AG08396 (cell line): ENCODE results near the gene RASGRF2.
"Not testable (repeated sequence)": the region's sequence is repeated elsewhere in the genome, so short reads cannot be mapped to it uniquely, and the experiment has no call there.

Source experiments
- DNase-seq: peaks from one replicate; pipeline ENCODE4 v3.0.0; 2012; ENCODE audit warnings: low spot score, mixed read lengths

Gene RASGRF2

DNA sequence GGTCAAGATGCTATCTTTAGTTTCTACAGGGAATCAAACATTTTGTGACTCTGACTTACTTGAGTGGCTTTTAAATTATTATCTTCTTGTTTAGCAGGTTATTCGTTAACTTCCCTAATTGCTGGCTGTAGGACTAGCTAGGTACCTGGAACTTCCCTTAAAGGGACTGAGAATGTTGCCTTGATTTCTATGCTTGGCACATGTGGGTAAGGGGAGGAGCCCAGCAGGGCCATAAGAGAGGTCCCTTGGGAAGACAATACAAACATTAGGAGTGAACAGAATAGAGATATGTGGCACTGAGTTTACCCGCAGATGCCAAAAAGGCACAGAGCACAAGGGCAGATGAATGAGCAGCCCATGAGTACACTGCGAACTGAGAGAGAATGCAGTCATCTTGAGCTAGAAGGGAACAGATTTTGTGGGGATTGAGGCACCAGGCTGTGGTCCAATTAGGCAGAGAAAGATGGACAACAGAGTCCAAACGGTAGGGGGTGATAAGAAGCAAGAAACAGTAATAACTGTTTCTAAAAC is 282.8 kb downstream of the RASGRF2 start:
- no peak for DNase-seq

DNA sequence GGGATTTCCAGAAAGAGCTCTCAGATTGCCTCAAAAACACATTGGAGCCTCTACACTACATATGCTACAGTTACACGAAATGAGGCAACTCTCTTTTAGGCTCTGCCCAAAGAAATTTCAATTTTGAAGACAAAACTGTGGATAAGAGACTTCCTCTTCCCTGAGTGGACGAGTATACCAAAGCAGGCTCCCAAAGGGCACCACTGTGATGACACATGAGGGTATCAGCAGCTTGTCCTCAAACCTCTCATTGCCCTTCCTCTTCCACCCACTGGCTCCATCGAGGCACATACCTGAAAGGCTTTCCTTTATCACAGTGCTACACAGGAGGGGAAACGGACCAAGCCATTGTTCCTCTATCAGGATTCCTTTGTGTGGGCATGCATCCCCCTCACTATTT is 284.3 kb downstream of the RASGRF2 start:
- DNase-seq = no peak

DNA sequence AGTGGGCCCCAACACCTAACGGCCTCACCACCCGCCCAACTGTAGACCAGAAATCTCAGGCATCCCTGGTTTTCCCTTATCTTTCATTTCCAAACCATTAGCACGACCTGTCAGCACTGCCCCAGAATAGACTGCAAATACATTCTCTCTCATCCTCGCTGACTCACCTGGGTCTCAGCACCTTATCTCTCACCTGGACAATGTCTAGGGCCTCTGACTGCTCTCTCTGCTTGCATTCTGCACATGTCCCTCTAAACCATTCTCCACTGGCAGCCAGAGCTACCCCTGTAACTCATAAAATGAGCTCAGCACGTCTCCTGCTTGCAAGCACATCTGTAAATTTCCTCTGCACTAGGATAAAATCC is 285.7 kb downstream of the RASGRF2 start:
- no peak for DNase-seq

DNA sequence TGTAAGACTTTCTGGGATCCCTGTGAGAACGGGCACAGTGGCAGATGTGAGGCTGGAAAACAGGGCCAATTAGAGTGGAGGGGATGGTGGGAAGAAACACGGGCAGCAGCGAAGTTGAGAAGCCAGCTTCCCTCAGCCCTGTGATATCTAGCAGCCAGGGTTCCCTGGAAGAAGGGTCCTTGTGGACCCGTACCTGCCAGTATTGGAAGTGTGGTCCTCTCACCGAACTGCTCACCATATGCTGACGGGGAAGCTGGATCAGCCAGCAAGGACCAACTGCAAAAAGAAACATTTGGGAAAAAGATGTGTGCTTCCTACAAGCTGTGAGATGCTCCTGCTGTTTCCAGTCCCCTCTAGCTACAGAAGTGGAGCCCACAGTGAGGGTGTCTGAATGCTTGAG is 286.5 kb downstream of the RASGRF2 start:
- no peak for DNase-seq

DNA sequence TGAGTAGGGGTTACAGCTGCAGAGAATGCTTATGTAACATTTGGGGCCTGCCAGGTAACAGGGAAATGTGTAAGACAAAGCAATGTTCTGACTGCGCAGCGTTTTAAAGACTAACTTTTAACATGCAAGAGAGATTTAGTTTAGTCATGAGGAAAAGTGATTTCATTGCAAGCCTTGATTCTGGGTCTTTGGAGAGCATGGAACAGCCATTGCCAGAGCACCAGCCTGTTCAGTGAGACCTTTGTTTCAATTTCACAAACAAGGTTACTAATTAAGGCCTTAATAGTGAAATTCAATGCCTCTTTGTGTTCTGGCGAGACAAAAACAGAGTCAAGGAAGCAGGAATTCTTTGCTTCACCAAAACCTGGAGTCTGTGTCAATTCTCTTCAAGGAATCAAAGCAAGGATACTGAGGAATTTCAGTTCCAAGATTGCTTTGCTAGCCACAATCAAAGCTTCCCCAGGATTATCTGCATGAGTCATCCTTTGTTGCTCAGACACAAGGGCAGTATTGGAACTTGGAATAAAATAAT is 287.3 kb downstream of the RASGRF2 start:
- peak; percentile 34 for DNase-seq

DNA sequence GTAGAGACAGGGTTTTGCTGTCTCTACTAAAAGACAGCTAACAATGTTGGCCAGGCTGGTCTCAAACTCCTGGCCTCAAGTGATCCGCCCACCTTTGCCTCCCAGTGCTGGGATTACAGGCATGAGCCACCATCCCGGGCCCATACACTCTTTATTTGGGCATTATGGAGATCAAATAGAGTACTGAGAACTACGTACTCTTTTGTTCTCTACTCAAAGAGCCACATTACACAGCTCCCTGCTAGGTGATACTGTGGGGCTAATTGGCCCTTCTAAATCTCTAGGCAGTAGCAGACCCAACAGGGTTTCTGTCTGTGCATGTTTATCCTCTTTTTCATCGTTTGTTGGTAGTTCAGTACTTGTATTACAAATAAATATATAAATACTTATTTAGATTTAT is 289.1 kb downstream of the RASGRF2 start:
- DNase-seq = no peak

DNA sequence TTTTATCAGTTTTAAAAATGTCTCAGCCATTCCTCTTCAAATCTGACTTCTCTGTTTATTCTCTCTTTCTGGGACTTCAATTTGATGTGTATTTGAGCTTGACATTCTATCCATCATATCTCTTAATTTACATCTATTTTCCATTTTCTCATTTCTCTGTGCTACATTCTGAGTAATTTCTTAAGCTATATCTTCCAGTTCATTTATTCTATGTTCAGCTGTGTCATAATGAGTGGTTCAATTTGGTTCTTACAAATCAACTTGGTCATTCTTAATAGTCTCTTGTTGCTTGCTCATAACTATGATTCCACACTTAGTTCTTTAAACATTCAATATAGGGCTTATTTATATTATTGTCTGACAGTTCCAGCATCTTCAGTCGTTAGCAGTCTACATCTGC is 289.8 kb downstream of the RASGRF2 start:
- no peak for DNase-seq

DNA sequence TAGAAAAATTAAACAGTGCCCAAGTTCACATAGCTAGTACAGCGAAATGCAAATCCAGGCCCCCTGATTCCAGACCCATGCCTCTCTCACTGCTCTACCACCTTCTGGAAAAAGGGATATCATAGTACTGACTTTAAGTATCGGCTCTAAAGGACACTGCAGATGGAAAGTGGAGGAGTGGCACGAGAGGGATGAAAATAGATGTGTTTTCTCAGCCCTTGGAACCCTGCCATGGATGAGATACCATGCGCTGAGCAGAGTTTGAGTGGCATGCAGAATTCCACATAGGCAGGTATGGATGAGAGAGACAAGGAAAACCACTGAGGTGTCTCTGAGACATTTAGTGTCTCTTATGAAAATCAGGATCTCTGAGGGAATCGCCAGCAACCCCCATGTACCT is 291.8 kb downstream of the RASGRF2 start:
- no peak for DNase-seq

DNA sequence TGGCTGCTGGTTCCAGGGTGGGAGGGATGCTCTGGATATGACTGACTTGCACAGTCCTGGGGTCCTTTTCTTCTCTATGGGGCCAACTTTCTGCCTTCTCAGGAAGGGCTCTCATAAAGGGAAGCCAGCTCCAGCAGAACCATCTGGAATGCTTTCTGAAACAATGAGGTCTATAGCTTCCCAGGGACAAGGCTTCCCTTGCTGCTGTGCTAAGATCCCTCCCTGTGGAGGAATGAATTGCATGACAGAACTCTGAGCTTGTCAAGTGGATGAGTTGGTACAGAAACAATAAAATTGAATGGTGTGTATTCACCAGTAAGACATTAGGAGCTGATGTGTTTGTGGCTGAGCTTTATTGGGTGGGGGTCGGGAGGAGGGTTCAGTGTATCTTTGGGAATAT is 292.7 kb downstream of the RASGRF2 start:
- no peak for DNase-seq

DNA sequence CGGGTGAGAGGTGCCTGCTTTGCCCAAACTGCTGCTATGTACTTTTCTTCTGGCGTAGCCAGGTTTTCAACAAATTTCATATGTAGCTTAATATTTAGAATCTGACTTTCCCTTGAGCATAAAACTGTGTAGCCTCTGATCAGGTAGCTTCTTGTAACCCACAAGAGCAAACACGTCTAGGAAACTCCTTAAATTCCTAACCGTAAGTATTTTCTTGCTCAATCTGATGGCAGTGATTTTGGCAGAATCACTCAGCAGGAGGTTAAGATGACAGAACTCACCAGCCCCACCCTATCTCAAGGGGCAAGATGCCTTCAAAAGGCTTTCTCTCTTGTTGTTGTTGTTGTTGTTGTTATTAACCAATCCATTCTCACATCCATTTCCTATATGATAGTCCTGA is 293.7 kb downstream of the RASGRF2 start:
- no peak for DNase-seq

DNA sequence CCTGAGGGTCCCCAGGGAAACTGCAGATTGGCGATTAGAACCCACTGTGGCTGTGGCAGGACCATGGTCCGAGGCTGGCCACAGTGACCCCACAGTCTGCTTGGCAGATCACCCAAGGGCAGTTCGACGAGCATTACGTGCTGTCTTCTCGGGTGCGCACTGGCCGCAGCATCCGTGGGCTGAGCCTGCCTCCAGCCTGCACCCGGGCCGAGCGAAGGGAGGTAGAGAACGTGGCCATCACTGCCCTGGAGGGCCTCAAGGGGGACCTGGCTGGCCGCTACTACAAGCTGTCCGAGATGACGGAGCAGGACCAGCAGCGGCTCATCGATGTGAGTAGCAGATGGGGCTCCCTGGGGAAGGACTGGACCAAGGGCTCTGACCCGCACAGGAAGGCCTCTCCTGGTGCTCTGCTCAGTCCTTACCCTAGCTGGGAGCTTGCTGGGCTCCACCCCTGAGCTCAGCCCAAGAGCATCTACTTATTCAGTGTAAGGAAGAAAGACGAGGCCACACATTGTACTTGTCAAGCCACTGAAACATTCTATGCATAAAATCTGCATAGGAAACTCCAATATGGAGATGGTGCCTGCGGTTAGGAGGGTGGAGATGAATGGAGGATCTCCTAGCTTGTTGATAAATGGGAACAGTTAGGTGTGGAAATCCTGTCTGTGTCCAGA is 294.9 kb downstream of the RASGRF2 start:
- DNase-seq = no peak

DNA sequence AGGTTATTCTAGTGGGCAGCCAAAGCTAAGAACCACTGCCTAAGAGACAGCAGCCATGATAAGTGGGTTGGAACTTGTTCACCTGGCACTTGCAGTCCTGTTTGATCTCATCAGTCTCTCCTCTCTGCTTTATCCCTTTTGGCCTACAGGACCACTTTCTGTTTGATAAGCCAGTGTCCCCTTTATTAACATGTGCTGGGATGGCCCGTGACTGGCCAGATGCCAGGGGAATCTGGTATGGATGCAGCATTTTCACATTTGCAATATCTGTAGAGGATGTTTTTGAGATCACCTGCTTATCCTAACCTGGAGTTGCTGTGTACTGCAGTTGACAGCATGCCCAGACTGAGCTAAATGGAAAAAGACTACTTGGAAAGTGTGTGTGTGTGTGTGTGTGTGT is 296.6 kb downstream of the RASGRF2 start:
- DNase-seq = no peak

DNA sequence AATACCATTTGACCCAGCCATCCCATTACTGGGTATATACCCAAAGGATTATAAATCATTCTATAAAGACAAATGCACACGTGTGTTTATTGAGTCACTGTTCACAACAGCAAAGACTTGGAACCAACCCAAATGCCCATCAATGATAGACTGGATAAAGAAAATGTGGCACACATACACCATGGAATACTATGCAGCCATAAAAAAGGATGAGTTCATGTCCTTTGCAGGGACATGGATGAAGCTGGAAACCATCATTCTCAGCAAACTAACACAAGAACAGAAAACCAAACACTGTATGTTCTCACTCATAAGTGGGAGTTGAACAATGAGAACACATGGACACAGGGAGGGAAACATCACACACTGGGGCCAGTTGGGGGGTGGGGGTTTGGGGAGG is 302.6 kb downstream of the RASGRF2 start:
- DNase-seq = not testable (repeated sequence)

DNA sequence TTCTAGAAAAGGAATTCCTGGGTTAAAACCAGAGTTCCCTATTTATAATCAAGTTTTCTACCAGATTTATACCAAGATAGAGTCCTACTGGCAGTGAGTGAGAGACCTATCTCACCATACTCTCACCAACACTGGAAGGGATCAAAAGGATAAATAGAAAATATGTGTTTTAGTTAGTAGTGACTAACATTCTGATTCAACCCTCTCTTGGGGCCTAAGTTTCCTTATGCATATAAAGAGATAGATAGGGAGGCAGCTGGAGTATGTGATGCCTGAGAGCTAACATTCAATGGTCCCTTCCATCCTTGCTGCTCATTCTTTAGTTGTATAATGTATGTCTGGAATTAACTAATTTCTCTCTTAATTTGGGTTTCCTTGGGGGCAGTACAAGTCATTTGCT is 304.9 kb downstream of the RASGRF2 start:
- peak; percentile 23 for DNase-seq

DNA sequence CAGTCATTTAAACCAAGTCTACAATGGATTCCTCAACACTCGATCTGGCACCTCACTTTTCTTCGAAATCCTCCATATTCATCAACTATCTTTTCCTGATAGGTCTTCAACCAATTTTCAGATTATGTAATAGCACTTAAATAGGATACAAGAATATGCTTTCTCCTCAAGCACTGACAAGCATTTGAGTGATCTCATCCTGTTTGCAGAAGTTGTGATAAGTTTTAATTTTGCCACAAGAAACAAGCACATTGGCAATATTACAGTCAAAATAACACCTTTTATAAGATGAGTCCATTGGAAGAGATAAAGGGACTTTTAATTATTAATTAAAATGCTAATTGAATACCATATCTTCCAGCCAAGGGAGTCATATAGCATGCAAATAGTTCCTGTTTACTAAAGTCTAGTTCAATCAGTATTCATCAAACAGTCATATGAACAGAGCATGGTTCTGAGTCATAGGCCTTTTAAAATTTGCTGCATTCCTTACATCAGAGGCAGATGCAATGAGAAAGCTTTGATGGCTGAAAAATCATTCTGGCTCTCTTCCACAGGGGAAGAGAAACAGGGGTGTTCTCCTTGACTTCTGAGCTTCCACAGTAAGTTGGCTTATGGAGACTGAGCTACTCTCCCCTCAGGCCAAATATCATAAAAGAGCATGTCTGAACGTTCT is 308.5 kb downstream of the RASGRF2 start:
- peak; percentile 72 for DNase-seq

DNA sequence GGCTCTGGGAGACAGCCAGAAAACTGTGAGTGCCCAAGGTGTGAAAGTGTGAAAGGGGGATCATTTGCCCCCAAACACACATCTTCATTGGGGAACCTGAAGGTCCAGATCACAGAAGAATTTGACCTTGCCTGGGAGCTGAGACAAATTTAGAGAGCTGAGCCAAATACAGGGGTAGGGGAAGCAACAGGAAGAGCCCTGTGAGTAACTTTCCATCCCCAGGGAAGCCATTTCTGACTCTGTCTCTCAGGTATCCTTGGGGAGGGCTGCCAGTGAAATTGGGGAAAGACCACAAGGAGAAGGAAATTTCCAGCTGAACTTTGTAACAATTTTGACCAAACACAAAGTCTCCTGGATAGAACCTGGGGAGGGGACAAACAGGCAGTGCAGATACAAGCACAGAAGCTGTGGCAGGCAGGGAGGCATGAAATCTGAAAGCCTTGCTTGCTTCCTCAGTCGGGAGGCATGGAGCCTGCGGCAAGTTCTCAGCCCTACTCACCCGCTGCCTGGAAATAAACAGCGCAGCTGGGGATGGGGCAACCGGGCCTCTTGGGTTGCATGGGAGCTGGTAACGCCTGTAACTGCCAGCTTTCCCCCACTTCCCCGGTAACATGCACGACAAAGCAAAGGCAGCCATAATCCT is 309.7 kb downstream of the RASGRF2 start:
- DNase-seq = no peak

DNA sequence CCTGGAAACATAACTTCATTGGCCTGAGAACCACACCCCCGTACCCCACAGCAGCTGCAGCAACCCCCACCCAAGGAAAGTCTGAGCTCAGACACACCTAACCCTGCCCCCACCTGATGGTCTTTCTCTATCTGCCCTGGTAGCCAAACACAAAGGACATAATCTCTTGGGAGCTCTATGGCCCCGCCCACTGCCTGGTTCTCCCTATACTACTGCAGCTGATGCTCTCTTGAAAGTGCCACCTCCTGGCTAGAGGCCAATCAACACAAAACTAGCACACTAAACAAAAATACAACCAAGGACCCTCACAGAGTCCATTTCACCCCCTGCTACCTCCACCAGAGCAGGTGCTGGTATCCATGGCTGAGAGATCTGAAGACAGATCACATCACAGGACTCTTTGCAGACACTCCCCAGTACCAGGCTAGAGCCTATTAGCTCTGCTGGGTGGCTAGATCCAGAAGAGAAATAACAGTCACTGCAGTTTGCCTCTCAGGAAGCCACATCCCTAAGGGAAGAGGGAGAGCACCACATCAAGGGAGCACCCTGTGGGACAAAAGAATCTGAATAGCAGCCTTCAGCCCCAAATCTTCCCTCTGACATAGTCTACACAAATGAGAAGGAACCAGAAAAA is 310.3 kb downstream of the RASGRF2 start:
- DNase-seq = not testable (repeated sequence)
